GM19240 (cell line): Measurements from ENCODE around the gene NADSYN1.
"Not testable (repeated sequence)": the region's sequence is repeated elsewhere in the genome, so short reads cannot be mapped to it uniquely, and the experiment has no call there.

Source experiments
- DNase-seq: peaks from one replicate; pipeline ENCODE4 v3.0.0; 2011; ENCODE audit warnings: low spot score; ENCODE audit not compliant: insufficient read length

NADSYN1 gene

DNA sequence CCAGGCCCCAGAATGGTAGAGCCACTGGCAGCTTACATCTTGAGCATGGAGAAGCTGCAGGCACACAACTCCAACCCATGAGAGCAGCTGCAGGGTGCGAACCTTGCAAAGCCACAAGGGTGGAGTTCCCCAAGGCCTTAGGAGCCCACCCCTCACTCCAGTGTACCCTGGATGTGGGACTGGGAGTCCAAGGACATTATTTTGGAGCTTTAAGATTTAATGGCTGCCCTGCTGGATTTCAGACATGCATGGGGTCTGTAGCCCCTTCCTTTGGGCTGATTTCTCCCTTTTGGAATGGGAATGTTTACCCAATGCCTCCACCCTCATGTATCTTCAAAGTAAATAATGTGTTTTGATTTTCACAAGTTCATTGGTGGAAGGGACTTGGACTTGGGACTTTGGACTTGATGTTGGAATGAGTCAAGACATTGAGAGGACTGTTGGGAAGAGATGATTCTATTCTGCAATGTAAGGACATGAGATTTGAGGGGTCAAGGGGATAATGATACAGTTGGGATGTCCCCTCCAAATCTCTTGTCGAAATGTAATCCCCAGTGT is 73.0 kb downstream of the NADSYN1 start:
- no peak for DNase-seq

GRCh38 chr11:71526796-71527575 is 74.0 kb downstream of the NADSYN1 start, which contains the start of gene KRTAP5-7:
Gene KRTAP5-7 (plus strand): TSS chr11:71527267. CDS start chr11:71527301, 34 bp downstream.
- not testable (repeated sequence) for DNase-seq

DNA sequence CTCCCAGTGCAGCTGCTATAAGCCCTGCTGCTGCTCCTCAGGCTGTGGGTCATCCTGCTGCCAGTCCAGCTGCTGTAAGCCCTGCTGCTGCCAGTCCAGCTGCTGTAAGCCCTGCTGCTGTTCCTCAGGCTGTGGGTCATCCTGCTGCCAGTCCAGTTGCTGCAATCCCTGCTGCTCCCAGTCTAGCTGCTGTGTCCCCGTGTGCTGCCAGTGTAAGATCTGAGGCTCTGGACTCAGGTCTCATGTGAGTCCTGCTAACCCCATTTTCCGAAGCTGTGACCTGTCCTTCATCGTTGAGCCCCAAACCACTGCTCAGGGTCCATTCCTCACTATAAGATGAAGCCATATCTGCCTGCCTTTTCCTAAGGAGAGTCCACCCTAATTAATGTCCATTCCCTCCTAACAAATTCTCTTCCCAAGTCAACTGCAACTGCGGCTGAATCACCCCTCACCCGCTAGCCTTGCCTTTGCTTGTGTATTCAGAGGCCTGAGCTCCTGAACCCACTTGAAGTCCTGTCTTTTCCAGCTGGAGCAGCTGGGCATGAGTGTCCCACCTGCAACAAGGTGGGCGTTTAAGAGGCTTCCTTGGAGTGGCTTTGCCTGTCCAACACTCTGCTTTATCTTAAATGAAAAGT is 74.7 kb downstream of the NADSYN1 start:
- DNase-seq: no peak

GRCh38 chr11:71530602-71531001 is 77.6 kb downstream of the NADSYN1 start:
- DNase-seq: no peak

- no peak for DNase-seq
These were observed 79.1 kb downstream of the NADSYN1 start for GRCh38 chr11:71532036-71532610.

DNA sequence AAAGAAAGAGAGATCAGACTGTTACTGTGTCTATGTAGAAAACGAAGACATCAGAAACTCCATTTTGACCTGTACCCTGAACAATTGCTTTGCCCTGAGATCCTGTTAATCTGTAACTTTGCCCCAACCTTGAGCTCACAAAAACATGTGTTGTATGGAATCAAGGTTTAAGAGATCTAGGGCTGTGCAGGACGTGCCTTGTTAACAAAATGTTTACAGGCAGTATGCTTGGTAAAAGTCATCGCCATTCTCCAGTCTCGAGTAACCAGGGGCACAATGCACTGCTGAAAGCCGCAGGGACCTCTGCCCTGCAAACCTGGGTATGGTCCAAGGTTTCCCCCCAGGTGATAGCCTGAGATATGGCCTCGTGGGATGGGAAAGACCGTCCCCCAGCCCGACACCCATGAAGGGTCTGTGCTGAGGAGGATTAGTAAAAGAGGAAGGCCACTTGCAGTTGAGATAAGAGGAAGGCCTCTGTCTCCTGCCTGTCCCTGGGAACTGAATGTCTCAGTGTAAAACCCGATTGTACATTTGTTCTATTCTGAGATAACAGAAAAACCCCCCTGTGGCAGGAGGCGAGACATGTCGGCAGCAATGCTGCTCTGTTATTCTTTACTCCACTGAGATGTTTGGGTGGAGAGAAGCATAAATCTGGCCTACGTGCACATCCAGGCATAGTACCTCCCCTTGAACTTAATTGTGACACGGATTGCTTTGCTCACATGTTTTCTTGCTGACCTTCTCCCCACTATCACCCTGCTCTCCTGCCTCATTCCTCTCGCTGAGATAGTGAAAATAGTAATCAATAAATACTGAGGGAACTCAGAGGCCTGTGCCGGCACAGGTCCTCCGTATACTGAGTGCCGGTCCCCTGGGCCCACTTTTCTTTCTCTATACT is 82.0 kb downstream of the NADSYN1 start:
- DNase-seq: not testable (repeated sequence)

DNA sequence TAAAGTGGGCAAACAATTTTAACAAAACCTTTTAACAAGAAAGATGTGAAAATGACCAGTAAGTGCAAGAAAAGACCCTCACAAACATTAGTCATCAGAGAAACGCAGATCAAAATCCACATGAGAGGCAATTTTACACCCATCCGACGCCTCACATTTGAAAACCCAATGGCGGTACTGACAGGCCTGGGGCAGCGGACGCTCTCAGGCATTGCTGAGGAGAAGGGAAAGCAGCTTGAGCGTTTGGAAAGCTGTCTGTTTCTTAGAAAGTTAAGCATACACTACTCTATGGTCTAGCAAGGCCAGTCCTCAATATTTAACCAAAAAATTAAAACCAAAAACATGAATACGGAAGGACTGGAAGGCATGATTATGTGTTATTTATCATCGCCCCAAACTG is 82.8 kb downstream of the NADSYN1 start:
- no peak for DNase-seq

GRCh38 chr11:71537537-71537936 is 84.5 kb downstream of the NADSYN1 start:
- DNase-seq: no peak

- DNase-seq: not testable (repeated sequence)
These were observed 85.1 kb downstream of the NADSYN1 start, which contains the start of gene KRTAP5-8 for GRCh38 chr11:71537977-71538665. Gene KRTAP5-8 (plus strand): TSS chr11:71538025. CDS start chr11:71538056, 31 bp downstream.

GRCh38 chr11:71538666-71538990 is 85.6 kb downstream of the NADSYN1 start:
- no peak for DNase-seq

DNA sequence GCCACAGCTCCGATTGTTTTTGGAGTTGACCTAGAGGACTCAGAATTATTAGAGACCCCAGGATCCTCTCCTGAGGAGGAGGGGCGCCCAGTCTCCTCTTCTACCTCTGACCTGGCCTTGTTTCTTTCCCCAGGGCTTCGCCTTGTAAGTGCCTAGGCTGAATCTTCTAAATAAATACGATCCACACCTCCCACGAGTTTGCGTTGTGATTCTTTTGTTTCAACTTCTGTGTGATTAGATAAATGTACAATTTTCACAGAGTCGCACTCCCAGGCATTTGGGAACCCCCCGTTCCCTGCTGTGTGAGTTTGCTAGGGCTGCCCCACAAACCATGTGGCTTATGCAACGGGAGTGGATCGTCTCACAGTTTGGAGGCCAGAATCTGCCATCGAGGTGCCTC is 86.0 kb downstream of the NADSYN1 start:
- DNase-seq: no peak

DNA sequence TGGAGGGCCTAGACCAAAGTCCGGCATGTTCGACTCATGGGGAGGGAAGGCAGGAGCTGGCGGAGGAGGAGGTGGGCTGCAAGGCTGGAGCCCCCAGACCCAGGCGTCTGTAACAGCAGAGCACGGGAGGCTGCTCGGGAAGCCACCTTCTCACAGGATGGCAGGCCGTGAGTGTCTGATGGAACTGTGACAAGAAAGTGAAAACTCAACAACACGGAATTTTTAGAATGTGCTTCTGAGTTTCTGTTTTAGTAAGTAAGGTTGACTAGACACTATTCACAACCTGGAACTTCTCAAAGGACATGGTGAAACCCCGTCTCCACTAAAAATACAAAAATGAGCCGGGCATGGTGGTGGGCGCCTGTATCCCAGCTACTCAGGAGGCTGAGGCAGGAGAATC is 87.0 kb downstream of the NADSYN1 start:
- not testable (repeated sequence) for DNase-seq

DNA sequence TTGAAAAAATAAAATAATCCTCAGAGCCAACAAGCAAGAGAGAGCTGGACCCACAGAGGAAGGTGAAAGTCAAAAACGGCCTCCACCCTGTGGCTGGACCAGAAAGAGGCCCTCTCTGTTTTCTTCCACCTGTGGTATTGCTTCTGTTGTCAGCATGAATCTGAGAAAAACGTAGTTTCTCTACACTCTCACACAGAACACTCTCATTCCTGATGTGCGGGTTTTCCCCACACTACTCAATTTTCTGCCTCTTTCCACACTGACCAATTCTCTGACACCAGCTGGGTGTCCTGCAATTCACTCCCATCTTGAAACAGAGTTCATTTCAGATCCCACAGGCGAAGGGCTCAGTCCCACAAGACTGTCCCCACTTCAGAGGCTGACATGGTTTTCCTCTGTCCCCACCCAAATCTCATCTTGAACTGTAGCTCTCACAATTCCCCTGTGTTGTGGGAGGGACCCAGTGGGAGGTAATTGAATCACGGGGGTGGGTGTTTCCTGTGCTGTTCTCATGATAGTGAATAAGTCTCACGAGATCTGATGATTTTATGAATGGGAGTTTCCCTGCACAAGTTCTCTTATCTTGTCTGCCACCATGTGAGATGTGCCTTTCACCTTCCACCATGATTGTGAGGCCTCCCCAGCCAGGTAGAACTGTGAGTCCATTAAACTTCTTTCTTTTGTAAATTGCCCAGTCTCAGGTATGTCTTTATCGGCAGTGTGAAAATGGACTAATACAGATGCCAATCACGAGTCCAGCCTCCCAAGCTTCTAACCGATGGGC is 87.7 kb downstream of the NADSYN1 start:
- DNase-seq: not testable (repeated sequence)

DNA sequence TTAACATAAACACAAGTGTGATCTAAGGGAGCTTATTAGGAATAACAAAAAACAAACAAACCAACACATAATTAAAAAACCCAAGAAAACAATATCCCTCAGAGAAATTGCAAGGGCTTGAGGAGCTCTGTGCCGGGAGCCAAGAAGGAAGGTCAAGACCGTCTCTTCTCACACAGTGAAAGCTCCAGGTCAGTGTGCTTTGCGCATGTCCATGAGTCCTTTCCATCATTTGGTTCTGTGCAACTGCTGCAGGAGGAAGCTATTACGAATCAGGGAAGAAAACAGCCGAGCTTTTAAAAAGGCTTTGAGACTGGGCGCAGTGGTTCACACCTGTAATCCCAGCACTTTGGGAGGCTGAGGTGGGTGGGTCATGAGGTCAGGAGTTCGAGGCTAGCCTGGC is 89.4 kb downstream of the NADSYN1 start:
- no peak for DNase-seq

DNA sequence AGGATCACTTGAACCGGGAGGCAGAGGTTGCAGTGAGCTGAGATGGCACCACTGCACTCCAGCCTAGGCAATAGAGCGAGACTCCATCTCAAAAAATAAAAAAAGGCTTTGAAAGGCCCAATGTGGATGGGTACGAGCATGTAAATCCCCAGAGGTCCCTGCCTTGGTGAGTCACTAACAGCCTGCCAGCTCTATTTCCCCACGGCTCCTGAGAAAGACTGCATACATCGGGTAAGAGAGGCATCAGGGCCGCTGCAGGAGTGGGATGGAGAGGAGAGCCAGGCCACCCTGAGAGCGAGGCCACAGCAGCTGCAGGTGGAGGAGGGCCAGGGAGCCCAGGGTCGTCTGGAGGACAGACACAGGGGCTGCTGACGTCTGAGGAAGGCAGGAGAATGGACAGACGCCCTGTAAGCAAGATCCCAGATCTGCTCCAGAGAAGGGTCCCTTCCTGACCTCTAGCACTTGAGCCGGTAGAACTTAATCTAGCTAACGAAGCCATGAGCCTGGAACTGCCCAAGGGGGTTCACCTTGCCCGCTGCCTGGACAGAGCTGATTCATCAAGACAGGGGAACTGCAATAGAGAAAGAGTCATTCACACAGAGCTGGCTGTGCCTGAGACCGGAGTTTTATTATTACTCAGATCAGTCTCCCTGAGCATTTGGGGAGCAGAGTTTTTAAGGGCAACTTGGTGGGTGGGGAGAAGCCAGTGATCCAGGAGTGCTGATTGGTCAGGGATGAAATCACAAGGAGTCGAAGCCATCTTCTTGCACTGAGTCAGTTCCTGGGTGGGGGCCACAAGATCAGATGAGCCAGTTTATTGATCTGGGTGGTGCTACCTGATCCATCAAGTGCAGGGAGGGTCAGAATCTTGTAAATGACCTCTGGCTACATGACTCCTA is 90.1 kb downstream of the NADSYN1 start:
- no peak for DNase-seq

DNA sequence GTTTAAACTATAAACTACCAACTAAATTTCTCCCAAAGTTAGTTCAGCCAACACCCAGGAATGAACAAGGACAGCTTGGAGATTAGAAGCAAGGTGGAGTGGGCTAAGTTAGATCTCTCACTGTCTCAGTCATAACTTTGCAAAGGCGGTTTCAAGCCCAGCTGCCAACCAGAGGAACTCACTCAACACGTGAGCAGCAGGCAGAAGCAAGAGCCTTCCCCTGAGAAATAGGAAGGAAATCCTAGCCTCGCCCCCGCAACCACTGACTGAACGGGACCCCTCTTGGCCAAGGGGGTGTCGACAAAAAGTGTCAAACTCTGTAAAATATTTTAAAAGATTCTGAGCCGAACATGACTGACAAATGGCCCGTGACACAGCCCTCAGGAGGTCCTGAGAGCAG is 90.9 kb downstream of the NADSYN1 start:
- DNase-seq: no peak

- DNase-seq: no peak
These were observed 91.7 kb downstream of the NADSYN1 start for GRCh38 chr11:71544525-71545214.

DNA sequence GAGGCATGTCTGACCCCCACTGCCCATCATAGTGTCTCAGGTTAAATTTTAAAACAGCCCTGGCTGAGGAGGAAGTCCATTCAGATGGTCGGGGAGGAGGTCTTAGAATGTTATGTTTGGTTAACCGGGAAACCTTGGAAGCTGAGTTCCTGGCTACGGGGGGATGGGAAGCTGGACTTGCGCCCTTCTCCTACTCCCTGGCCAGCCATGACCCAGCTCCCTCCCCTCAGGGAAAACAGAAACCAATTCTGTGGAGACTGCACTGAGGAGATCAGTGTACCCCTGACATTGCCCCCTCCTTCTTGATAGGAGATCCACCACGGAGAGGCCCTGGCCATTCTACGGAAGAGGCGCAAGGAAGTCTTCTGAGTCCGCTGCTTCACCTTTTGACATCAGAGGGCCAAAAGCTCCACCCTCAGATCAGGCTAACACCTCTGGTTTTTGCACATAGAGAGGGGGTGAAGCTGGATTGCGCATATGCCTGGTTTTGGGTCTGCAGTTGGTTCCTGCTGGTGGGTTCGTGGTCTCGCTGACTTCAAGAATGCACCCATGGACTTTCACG is 92.5 kb downstream of the NADSYN1 start:
- no peak for DNase-seq
